AG09319 (cell line): ENCODE measurements around the gene RTKN2.

Source experiments
- DNase-seq: peaks from one replicate; pipeline ENCODE4 v3.0.0-alpha.2; 2010; ENCODE audit warnings: low read depth; ENCODE audit errors: extremely low read depth
- TF ChIP-seq, protein P1 (sequence below): IDR thresholded peaks from 2 replicates; pipeline ENCODE4 v1.5.1; 2011; ENCODE audit warnings: low read depth, mild to moderate bottlenecking, inconsistent platforms, low read length, moderate library complexity

Gene RTKN2

DNA sequence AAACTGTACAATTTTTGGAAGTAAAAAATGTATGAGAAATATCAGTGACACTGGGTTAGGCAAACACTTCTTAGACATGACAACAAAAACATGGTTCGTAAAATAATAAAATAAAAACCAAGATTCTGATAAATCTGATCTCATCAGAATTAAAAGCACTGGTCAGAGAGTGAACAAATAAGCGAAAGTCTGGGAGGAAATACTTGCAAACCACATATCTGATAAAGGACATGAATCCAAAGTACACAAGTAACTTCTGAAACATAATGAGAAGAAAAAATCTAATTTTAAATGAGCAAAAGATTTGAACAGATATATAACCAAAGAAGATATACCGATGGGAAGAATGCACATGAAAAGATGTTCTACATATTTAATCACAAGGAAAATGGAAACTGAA is 91.5 kb downstream of the RTKN2 start:
- no peak for DNase-seq
- TF ChIP-seq, protein P1, sequence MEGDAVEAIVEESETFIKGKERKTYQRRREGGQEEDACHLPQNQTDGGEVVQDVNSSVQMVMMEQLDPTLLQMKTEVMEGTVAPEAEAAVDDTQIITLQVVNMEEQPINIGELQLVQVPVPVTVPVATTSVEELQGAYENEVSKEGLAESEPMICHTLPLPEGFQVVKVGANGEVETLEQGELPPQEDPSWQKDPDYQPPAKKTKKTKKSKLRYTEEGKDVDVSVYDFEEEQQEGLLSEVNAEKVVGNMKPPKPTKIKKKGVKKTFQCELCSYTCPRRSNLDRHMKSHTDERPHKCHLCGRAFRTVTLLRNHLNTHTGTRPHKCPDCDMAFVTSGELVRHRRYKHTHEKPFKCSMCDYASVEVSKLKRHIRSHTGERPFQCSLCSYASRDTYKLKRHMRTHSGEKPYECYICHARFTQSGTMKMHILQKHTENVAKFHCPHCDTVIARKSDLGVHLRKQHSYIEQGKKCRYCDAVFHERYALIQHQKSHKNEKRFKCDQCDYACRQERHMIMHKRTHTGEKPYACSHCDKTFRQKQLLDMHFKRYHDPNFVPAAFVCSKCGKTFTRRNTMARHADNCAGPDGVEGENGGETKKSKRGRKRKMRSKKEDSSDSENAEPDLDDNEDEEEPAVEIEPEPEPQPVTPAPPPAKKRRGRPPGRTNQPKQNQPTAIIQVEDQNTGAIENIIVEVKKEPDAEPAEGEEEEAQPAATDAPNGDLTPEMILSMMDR, result no peak

- TF ChIP-seq, protein P1, result no peak
These were observed 93.4 kb downstream of the RTKN2 start for GRCh38 chr10:62175251-62175650.

GRCh38 chr10:62172465-62172864 is 96.2 kb downstream of the RTKN2 start:
- TF ChIP-seq, protein P1, result no peak
- no peak for DNase-seq

More at GRCh38 chr10:62175251-62175650, 93.4 kb downstream of the RTKN2 start:
- DNase-seq, result no peak

- DNase-seq, result no peak
- TF ChIP-seq, protein P1, result no peak
These were observed 96.9 kb downstream of the RTKN2 start for GRCh38 chr10:62171791-62172190.

DNA sequence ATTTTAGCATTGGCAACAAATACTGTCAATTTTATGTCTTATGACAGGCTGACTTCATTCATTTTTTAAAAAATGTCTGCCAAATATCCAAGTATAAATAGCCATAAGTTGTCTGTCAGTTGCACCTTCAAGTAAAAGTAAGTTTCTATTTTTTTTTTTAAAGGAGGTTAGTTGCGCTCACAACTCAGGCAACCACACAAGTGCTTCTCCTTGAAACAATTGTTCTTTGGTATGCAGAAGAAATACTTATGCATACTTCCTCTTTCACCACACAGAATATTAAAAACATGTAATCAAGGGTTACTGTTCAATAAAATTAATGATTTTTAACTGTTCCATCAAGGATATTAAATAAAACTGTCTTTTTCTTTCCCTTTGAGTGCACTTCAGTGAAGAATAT is 97.9 kb downstream of the RTKN2 start:
- TF ChIP-seq, protein P1, result no peak

DNA sequence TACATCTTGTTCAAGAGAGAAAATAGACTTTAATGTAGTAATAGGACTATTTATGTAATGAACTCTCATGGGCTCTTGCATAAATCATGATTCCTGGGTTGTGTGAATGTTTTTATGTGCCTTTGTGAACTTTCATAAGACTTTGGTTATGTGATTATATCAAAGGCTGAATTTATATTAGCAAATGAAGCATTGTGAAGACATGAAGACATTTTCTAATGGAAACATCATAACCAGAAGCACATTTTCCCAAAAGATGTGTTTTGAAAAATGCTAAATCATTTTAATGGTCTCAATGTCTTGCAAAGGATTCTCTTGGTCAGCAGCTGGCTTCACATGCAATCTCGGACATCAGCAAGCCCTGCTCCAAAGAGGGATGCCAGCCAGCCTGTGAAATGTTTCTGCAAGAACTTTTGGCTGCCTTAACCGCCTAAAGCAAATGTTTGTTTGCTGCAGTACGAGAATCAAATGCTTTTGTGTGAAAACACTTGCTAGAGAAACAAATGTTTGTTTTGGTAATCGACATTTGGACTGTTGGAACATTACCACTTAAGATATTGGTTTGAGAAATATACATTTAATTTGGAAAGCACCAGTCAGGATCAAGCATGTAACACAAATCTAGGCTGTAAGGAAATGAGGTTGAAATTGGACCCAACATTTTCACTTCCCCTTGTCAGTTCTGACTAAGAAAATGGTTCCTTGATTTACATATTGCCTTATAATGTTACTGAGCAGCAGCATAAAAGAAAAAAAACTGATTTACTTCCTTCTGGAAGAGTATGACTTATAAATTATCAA is 102.1 kb downstream of the RTKN2 start:
- DNase-seq, result peak; percentile 75
- TF ChIP-seq, protein P1, result no peak

More for the DNA sequence above, 97.9 kb downstream of the RTKN2 start:
- DNase-seq, result no peak

DNA sequence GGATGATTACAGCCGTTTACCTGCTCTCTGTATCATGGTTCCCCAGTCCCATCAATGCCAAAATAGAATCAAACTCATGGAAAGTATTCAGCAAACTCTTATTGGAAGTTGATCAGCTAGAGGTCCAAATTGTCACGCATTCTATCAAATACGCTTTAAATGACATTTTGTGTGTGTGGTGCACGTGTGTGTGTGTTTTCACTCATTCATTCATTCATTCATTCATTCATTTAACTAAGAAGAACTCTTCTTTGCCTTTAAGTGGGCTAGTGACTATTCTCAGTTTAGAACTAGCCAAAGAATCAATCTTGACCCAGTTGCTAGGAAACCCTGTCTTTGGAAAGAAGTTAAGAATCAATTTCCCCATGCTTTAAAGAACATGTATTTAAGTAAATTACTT is 102.8 kb downstream of the RTKN2 start:
- DNase-seq, result no peak
- TF ChIP-seq, protein P1, result no peak
